H4 (cell line): ENCODE measurements around the gene JOSD2. TPM values are rescaled to one million over a fixed set of nuclear protein-coding genes. Genes with fewer than 3 reads are reported as not detected.

Source experiments
- DNase-seq: peaks from one replicate; pipeline ENCODE4 v3.0.0-alpha.2; 2015; ENCODE audit warnings: low spot score
- total RNA-seq: library from RNA; depleted of rRNA; stranded (reverse); fragments of >200 nt; shearing (Covaris generic); gene quantifications from 2 replicates; pipeline ENCODE4 v1.2.3, GENCODE V29; 2014; rRNA removed

JOSD2 gene, protein sequence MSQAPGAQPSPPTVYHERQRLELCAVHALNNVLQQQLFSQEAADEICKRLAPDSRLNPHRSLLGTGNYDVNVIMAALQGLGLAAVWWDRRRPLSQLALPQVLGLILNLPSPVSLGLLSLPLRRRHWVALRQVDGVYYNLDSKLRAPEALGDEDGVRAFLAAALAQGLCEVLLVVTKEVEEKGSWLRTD
- total RNA-seq, result 28.7 and 60.6 TPM in 2 replicates

DNA sequence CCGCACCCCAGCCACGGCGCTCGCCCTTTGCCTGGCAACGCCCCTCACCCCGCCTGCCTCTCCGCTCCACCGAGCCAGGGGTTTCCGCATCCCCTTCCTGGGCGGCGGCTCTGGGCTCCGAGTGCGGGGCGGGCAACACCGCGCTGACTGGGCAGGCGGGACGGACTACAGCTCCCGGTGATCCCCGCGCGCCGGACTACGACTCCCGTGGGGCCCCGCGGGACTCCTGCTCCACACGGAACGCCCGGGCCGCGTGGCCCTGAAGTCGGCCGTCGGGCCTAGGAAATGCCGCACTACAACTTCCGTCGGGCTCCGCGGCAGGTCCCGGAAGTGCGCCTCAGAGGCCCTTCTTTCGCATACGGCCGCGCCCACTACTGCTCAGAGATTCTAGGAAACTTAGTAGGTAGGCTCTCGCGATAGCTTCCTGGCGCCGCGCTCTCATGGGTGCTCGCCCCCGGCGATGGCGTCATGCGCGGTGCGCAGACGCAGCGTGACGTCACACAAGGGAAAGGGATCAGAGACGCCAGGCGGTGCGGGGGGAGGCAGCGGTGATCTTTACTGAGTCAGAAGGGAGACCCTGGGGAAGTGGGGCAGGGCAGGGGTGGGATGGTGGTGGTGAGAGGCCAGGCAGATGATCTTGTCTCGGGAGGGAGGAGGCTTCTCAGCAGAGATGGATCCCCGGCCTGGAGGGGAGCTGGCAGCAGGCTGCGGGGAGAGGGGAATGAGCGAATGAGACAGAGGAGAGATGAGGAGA is at the start of gene JOSD2:
JOSD2 (minus strand) TSS at position 123 of the 754 bp plus-strand sequence. CDS start 760 bp downstream, outside the sequence.
- peak; percentile 100 for DNase-seq

DNA sequence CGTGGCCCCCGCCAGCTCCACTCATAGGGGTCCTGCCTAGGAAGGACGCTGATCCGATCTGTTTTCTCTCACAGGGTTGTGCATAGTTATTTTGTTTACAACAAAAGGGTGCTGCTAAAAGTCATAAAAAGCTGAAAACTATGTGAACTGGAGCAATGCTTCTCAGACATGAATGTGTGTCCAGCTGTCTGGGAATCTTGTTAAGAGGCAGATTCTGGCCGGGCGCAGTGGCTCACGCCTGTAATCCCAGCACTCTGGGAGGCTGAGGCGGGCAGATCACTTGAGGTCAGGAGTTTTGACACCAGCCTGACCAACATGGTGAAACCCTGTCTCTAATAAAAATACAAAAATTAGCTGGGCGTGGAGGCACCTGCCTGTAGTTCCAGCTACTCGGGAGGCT is 48.6 kb upstream of the JOSD2 start:
- DNase-seq, result no peak

DNA sequence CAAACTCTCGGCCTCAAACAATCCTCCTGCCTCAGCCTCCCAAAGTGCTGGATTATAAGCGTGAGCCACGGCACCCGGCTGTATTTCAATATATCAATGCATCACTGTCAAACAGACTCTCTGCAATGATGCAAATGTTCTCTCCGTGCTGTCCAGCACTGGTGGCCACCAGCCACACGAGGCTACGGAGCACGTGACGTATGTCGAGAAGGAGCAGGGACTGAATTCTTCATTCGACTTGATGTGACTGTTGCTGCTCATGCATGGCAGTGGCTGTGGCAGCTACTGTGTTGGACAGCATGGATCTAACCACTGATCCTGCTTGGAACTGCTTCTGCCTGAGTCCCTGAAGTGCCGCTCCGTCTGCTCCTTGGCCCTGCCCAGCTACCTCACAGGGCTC is 47.5 kb upstream of the JOSD2 start:
- no peak for DNase-seq

DNA sequence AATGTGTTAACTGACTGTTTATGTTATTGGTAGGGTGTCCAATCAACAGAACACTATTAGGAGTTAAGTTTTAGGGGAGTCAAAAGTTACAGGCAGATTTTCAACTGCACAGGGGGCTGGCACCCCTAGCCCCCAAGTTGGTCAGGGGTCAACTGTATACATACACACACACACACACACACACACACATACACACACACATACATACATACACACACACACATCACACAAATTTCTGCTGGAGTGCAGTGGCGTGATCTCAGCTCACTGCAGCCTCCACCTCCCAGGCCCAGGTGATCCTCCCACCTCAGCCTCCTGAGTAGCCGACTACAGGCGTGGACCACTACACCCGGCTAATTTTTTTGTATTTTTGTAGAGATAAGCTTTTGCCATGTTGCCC is 47.0 kb upstream of the JOSD2 start:
- no peak for DNase-seq

DNA sequence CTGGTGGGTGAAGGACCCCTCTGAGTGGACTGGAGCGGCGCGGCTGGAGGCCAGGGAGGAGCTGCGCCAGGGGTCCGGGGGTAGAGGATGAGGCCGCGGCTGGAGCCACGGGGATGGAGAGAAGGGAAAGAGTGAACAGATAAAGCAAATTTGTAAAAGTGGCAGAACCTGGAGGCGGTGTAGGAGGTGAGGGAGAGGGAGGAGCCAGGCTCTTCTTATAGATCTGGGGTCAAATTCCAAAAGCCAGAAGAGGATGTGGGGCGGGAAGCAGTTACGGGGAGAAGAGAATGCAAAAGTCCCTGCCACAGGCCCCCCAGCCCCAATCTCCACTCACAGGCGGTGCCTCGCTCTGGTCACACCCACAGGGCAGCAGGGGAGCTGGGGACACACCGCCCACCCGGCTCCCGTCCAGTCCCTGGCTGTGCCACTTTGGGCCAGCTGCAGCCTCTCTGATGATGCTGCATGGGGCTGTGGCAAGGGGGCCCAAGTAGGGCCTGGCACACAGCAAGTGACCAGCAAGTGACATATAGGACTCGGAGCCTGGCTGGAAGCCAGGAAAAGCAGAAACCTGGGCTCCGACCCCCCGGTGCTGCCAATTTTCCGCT is 46.1 kb upstream of the JOSD2 start:
- no peak for DNase-seq

DNA sequence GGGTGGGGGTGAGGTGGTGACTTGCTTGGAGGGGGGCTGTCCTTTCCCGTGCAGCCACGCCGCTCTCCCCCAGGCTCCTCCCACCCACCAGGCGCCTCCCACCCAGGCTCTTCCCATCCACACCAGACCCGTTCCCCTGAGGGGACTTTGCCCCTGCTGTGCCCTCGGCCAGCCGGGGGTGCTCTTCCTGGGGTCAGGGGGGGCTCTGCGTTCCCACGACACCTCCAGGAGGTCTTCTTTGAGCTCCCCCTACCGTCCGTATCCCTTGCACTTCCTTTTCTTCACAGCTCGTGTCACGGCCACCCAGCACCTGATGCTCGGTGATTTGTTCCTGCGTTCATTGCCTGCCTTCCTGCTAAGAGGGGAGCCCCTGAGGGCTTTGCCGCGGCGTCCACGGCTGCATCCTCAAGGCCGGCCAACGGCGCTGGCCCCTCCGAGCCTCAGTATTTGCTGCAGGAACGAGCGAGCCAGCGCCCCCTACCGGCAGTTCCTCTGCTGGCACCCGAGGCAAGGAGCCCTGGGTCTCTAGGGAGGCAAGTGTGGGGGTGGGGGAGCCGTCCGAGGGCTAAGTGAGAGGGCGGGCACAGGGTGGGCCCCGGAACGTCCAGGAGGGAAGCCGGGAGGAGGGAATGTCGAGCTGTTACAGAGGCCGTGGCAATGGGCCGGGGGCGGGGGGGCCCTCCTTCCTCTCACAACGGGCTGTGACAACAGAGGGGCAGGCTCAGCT is 45.5 kb upstream of the JOSD2 start:
- DNase-seq, result peak; percentile 61

DNA sequence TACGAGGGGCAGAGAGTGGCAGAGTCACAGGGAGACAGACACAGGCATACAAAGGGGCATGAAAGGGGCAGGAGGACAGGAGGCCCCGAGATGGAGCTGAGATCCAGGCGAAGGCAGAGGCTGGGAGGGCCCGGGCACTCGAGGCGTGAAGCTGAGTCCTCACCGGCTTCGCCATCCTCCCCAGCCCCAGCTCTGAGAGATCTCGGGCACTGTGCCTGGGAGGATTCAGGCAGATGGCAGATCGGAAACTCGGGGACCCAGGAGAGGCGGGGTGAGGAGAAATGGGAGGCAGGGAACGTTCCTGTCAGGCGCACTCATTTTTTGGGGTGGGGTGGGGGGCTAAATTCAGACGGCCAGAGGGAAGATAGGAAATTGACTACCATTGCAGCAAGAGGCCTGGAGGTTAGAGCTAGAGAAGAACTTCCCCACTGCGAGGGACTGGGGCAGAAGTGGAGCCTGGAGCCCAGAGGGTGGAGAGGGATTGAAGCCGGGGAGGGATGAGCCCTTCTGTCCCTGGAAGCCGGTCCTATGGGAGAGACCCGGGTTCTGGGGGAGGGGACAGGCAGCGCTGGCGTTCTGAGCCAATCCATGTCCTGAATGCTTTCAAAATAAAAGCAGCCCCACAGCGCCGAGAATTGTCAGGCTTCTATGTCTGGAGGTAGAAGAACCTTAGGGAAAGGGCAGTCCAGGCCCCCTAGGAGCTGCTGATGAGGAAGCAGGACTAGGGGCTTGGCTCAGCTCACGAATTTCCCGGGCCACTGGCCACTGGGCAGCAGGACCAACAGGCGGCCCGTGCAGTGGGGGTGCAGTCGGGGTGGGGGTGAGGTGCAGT is 44.7 kb upstream of the JOSD2 start:
- no peak for DNase-seq

DNA sequence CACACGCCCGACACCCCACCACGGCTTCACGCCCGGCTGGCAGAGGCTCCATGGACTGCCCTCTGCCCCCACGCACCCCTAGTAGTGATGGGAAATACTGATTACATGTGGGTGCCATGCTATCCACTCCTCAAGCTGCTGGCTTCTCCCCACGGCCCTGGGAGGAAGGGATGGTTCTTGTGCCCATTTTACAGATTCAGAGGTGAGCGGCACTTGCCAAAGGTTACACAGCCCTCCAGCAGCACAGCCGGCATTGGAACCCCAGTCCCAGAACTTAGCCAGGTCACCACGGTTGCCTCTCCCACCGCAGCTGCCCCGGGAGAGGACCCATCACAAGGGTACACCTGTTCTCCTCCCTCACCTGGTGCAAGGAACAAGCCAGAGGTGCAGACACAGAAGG is 44.0 kb upstream of the JOSD2 start:
- DNase-seq, result no peak

DNA sequence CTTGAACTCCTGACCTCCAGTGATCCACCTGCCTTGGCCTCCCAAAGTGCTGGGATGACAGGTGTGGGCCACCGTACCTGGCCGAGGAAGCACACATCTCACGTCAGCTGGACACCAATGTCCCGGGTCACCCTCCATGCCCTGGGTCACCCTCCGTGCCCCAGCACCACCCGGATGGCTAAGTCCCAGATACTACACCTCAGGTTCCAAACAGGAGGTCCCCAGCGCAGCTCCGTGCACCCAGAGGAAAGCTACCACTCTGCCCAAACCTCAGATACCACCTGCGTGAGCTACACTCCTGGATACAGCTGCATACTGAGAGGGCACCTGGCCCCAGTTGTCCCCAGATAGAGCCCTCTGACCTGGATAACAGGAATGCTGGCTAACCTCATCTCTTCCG is 43.2 kb upstream of the JOSD2 start:
- DNase-seq, result no peak

DNA sequence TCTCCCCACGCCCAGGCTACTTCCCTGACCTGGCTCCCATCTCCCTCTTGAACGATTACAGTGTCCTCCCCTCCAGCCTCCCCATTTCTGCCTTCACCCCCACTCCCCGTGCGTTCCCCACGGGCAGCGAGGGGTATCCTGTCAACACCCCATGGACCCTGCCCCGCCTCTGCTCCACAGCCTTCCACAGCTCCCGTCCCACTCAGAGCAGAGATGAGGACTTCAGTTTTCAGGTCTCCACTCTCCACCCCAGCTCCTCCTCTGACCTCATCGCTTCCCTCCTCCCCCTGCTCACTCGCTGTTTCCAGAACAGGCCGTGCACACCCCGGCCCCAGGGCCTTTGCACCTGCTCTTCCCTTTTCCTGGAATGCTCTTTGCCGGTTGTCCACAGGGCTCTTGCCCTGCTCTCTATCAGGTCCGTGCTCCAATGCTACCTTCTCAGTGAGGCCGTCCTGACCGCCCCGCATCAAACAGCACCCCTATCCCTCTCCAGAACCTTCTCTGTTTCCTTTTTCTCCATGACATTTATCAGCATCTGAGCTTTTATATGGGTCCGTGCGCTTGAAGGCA is 42.2 kb upstream of the JOSD2 start:
- DNase-seq, result no peak

DNA sequence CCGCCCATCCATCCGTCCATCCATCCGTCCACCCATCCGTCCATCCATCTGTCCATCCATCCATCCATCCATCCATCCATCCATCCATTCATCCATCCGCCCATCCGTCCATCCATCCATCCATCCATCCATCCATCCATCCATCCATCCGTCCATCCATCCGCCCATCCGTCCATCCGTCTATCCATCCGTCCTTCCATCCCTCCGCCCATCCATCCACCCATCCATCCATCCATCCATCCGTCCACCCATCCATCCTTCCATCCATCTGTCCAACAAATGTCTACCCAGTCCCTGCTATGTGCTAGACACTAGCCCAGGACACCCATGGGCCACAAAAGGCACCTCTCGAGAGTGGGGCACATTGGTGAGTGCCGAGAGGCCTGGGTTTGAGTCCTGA is 41.5 kb upstream of the JOSD2 start:
- DNase-seq, result no peak

DNA sequence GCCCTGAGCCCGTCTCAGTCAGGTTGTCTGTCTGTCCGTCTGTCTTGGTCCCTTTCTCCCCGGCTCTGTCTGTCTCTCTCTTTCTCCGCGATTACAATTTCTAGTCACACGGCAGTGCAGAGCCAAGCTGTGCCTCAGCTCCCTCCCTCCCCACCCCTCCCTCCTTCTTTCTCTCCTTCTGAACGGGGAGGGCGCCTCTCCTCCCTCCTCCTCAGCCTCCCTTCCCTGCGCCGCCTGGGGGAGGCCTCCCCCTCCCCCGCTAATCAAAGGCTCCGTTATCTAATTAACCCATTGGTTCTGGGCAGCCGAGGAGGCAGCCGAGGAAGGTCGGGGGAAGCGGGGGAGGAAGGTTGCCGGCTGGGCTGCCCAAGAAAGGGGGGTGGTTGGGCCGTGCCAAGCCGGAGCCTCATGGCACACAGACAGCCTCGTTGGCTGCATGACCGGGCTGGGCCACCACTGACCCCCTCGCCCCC is 40.8 kb upstream of the JOSD2 start:
- no peak for DNase-seq

DNA sequence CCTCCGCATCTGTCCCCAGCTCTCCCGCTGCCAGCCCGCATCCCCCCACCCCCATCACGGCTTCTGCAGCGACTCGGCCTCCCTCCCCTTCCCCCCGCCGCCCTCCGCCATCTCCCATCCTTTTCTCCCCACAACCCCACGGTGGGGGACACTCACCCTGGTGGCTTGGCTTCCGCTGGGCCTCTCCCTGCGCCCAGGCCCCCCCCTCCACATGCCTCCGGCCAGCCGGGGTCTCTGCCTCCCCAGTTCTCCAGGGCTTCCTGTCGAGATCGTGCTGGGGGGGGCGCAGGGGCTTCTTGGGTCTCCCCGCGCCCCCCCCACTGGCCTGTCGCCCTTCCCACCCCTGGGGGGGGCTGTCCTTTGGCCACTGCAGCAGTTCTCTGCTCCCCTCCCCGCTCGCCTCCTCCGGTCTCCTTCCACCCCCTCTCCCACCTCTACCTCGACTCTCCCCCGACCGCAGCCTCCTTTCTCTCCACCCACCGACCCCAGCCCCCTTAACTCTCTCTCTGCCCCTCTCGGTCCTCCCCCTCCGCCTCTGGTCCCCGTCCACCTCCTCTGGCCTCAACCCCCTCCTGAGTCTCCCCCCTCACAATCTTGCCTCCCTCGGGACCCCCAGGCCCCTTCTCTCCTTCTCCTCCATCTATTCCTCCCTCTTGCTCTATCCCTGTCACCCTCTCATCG is 40.2 kb upstream of the JOSD2 start:
- DNase-seq, result no peak

DNA sequence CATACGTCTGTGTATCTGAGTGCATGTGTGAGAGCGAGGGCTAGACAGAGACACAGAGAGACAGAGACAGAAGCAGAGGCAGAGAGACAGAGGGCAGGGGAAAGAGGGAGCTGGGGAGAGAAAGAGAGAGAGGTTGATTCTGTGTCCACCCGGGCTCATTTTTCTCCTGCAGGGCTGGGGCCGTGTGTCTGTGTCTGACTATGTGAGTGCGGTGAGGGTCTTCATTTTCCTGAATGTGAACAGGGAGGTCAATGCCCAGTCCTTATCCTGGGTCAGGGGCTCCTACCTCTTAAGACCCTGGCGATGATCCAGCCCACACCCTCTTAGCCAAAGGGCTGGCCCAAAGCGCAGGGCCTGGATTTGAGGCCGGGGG is 39.6 kb upstream of the JOSD2 start:
- DNase-seq, result no peak

DNA sequence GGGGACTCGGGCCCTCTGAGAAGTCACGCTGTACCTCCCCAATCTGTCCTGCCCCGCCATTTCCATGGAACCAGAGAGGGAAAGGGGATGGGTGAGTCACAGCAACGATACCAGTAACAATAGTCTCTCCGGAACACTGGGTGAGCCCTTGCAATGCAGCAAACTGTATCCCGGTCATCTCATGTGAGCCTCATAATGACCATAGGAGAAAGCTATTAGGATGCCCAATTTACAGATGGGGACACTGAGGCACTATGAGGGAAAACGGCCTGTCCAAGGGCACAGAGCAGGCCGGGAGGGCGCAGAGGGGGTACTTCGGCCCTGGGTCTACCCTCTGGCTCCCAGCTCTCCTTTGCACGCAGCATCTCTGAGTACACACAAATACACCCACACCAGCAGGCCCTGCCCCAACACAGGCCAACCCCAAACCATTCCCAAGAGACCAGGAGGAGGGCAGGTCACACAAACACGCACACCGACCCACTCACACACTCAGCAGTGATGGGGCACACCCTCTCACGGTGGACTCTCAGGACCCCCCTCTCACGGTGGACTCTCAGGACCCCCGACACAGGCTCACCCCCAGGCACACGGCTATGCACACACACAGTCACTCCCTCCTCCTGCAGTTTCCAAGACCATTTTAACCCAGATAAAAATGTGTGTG is 39.1 kb upstream of the JOSD2 start:
- DNase-seq, result no peak

DNA sequence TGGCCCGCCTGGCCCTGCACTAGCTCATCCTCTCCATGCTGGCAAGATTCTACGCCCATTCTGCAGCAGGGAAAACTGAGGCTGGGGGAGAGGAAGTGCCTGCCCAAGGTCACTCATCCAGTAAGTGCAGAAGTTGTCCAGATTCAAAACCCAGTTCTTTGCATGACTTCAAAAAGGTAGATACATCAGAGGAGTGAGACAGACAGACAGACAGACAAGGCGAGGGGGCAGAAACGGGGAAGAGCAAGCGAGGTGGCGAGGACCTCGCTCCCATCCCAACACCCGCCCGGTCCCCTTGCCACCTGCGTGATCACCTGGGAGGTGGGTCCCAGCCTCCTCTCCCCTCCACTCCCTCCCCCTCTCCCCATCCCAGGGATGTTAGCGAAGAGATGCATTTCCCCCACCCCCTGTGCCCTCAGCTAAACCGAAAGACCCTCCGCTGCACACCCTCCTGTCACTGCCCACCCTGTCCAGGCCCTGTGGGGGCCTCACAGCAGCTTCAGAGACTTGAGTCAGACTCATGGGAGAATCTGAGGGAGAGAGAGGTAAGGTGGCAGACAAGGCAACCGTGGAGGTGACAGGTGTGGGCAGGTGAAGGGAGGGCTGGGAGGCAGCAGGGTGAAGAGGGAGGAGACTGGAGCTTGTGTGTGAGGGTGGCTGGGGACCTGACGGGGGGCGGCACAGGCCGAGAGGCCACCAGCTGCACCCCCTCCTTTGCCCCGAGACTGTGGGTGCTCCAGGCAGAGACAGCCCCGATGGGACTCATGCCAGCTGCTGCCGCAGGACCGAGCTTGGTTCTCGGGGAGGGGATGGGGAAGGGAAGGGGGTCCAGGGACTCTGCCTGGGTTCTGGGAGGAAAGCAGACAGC is 38.3 kb upstream of the JOSD2 start:
- DNase-seq, result no peak

DNA sequence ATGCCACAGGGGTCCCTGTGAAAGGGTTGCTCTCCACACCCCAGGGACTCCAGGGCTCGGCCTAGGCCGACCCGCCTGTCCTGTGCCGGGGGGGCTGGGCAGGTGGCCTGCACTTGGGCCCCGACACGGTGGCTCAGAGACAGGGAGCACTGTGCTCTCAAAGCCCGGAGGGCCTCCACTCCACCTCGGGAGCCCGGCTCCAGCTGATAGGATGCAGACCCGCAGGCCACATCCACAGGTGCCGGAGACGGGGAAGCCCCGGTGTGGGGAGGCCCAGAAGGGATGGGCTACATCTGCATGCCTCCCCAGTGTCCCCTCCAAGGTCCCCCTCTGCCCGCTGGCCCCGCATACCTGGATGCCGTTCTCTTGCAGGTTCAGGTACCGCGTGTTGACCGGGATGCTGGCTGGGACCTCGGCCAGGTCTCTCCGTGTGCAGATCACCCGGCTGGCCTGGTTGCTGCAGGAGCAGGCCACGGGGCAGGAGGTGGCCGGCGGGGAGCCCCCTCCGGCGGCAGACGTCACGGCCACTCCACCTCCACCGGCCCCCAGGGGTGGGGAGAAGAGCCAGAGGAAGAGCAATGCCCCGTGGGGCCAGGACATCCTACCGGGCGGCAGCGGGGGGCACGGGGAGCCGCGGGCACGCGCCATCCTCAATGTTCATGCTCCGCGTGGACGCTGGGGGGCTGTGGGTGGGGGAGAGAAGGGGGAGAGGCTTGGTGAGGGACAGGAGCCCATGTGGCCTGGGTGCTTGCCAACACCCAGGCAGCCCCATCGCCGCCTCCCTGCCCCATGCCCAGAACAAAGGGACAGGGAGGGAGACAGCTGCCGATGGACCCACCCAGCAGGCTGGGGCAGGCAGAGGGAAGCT is 37.4 kb upstream of the JOSD2 start:
- DNase-seq, result no peak
